ENCODE results near the gene OCSTAMP.

Gene OCSTAMP

GRCh38 chr20:46573788-46574584 is 23.5 kb upstream of the OCSTAMP start:
- Histone ChIP-seq H3K9me3 (ENCODE audit: low read length) (no peaks in the 10 kb centered on the region), H3F3A (ENCODE audit: insufficient read depth, low read length) (no peaks in the 10 kb centered on the region), H4K20me1 (ENCODE audit: insufficient read depth, low read length) (no peaks in the 10 kb centered on the region), H2AFZ (ENCODE audit: low read length) (no peak overlapping the region), H3K79me2 (ENCODE audit: insufficient read depth, low read length) (no peaks in the 10 kb centered on the region), H3K4me1 (ENCODE audit: insufficient read depth, low read length, severe bottlenecking) (no peaks in the 10 kb centered on the region), H3K9me2 (ENCODE audit: low read depth, low read length) (no peaks in the 10 kb centered on the region), H3K4me3 (ENCODE audit: low read depth, low read length, poor library complexity, severe bottlenecking) (no peak overlapping the region), H3K27ac (ENCODE audit: low read depth, low read length, poor library complexity, severe bottlenecking) (no peak overlapping the region), H3K27me3 (ENCODE audit: insufficient read depth, low read length) (0 out of 2 replicates have a peak, but pooled peaks cover 3% of the 10 kb centered on the region), H3K36me3 (ENCODE audit: insufficient read depth, low read length) (no peaks in the 10 kb centered on the region), H3K4me2 (ENCODE audit: low read length) (no peak overlapping the region), H3K9ac (ENCODE audit: low read length) (no peak overlapping the region)
- no peak for TF ChIP-seq CTCF (IDR thresholded peaks at IDR 0.05; ENCODE audit: low read length)
- no peak for TF ChIP-seq EZH2 (IDR thresholded peaks at IDR 0.05; ENCODE audit: borderline replicate concordance, low read length)

GRCh38 chr20:46573234-46573633 is 22.8 kb upstream of the OCSTAMP start:
- Histone ChIP-seq H3K27me3 (ENCODE audit: insufficient read depth, low read length) (0 out of 2 replicates have a peak, but pooled peaks cover 3% of the 10 kb centered on the region), H3K4me1 (ENCODE audit: insufficient read depth, low read length, severe bottlenecking) (no peaks in the 10 kb centered on the region), H3K9me3 (ENCODE audit: low read length) (no peaks in the 10 kb centered on the region), H3K36me3 (ENCODE audit: insufficient read depth, low read length) (no peaks in the 10 kb centered on the region), H3K27ac (ENCODE audit: low read depth, low read length, poor library complexity, severe bottlenecking) (no peak overlapping the region), H4K20me1 (ENCODE audit: insufficient read depth, low read length) (no peaks in the 10 kb centered on the region), H3K4me2 (ENCODE audit: low read length) (no peak overlapping the region), H3K9ac (ENCODE audit: low read length) (no peak overlapping the region), H3K79me2 (ENCODE audit: insufficient read depth, low read length) (no peaks in the 10 kb centered on the region), H3F3A (ENCODE audit: insufficient read depth, low read length) (no peaks in the 10 kb centered on the region), H3K9me2 (ENCODE audit: low read depth, low read length) (no peaks in the 10 kb centered on the region), H3K4me3 (ENCODE audit: low read depth, low read length, poor library complexity, severe bottlenecking) (no peak overlapping the region), H2AFZ (ENCODE audit: low read length) (no peak overlapping the region)
- TF ChIP-seq CTCF (IDR thresholded peaks at IDR 0.05; ENCODE audit: low read length) (no peak), EZH2 (IDR thresholded peaks at IDR 0.05; ENCODE audit: borderline replicate concordance, low read length) (no peak)

GRCh38 chr20:46572790-46573189 is 22.3 kb upstream of the OCSTAMP start:
- no peaks in the 10 kb centered on the region for H3K4me1 ChIP-seq (ENCODE audit: insufficient read depth, low read length, severe bottlenecking)
- no peaks in the 10 kb centered on the region for H4K20me1 ChIP-seq (ENCODE audit: insufficient read depth, low read length)
- H3K27me3 ChIP-seq (ENCODE audit: insufficient read depth, low read length), result 0 out of 2 replicates have a peak, but pooled peaks cover 3% of the 10 kb centered on the region
- H3K9ac ChIP-seq (ENCODE audit: low read length), result no peak overlapping the region
- H3K9me2 ChIP-seq (ENCODE audit: low read depth, low read length), result no peaks in the 10 kb centered on the region
- no peaks in the 10 kb centered on the region for H3F3A ChIP-seq (ENCODE audit: insufficient read depth, low read length)
- no peaks in the 10 kb centered on the region for H3K79me2 ChIP-seq (ENCODE audit: insufficient read depth, low read length)
- no peaks in the 10 kb centered on the region for H3K36me3 ChIP-seq (ENCODE audit: insufficient read depth, low read length)
- H3K9me3 ChIP-seq (ENCODE audit: low read length), result no peaks in the 10 kb centered on the region
- no peak overlapping the region for H2AFZ ChIP-seq (ENCODE audit: low read length)
- H3K4me3 ChIP-seq (ENCODE audit: low read depth, low read length, poor library complexity, severe bottlenecking), result no peak overlapping the region
- H3K4me2 ChIP-seq (ENCODE audit: low read length), result no peak overlapping the region
- no peak overlapping the region for H3K27ac ChIP-seq (ENCODE audit: low read depth, low read length, poor library complexity, severe bottlenecking)
- TF ChIP-seq CTCF (IDR thresholded peaks at IDR 0.05; ENCODE audit: low read length) (no peak), EZH2 (IDR thresholded peaks at IDR 0.05; ENCODE audit: borderline replicate concordance, low read length) (no peak)
